Stimulated activated CD4-positive, alpha-beta T cell treated with anti-CD3 and anti-CD28 coated beads, Interleukin-15, amount 100 ng/mL, for 24 hours (primary cell): ENCODE measurements around the gene MAML3.

ENCODE experiments used
- DNase-seq: peaks from one replicate; pipeline ENCODE4 v3.0.0-alpha.2; 2020

The MAML3 gene

GRCh38 chr4:139915037-139915436 is 238.9 kb downstream of the MAML3 start:
- no peak for DNase-seq

DNA sequence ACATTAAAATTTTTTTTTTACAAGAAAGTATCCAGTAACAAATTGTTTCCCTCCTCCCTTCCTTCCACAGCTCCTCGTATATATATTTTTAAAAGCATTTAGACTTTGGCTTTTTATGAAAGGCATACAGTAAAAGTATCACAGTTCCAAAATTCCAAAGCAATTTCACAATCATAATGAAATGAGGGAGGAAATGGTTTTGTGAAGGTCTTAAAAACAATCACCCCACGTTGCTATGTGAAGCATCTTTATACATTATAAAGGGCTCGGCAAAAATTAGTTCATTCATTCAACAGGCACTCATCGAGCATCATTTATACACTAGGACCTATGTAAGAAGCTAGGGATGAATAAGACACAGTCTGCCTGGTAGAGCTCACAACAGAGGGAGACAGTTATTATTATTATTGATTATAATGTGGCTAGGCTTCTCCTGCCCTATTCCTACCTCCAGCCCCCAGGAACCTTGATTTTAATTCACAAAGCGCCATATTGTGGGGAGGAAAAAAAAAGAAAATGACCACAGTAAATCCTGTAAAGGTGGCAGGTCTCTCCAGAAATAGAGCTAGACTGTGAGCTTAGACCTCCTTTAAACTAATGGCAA is 239.9 kb downstream of the MAML3 start:
- DNase-seq: no peak

DNA sequence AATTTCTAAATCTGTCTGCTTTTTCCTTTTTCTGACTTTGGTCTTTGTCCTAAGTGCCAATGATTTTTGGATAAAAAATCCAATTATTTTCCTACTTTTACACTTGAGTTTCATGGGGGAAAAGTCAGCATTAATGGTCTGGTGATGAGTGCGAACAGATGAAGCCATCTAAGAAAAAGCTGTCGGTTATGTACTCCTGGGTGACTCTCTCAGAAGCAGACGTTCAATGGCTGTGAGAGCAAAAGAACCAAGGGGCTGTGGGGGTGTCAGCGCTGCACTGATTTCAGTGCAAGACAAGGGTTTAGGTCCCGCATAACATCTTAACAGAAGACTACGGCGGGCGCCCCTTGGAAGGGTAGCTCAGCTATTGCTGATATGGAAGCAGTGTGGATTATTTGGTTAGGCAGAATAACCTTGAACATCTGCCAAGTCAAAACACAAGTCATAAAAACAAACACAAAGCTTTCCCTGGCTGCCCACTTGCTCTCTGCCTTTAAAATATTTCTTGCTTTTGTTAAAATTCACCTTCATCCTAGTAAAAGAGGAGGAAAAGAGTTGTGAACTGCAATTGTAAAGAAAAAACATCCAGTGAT is 240.5 kb downstream of the MAML3 start:
- no peak for DNase-seq

GRCh38 chr4:139912445-139912844 is 241.5 kb downstream of the MAML3 start:
- no peak for DNase-seq

GRCh38 chr4:139910106-139910505 is 243.9 kb downstream of the MAML3 start:
- DNase-seq: no peak

- no peak for DNase-seq
Measured at GRCh38 chr4:139908636-139909437, 245.1 kb downstream of the MAML3 start.

- DNase-seq: no peak
Measured at GRCh38 chr4:139907001-139907809, 246.8 kb downstream of the MAML3 start.

DNA sequence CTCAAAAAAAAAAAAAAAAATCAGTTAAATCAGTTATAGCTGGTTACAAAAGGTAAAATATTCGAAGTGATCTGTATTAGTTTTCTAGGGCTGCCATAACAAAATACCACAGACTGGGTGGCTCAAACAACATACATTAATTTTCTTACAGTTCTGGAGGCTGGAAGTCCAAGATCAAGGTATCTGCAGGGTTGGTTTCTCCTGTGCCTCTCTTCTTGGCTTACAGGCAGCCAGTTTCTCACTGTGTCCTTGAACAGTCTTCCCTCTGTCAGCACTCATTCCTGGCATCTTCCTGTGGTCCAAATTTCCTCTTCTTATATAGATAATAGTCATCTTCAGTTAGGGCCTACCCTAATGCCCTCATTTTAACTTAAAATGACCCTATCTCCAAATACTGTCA is 248.5 kb downstream of the MAML3 start:
- no peak for DNase-seq

- DNase-seq: no peak
Measured at GRCh38 chr4:139904406-139904805, 249.6 kb downstream of the MAML3 start.

GRCh38 chr4:139903845-139904244 is 250.1 kb downstream of the MAML3 start:
- no peak for DNase-seq

DNA sequence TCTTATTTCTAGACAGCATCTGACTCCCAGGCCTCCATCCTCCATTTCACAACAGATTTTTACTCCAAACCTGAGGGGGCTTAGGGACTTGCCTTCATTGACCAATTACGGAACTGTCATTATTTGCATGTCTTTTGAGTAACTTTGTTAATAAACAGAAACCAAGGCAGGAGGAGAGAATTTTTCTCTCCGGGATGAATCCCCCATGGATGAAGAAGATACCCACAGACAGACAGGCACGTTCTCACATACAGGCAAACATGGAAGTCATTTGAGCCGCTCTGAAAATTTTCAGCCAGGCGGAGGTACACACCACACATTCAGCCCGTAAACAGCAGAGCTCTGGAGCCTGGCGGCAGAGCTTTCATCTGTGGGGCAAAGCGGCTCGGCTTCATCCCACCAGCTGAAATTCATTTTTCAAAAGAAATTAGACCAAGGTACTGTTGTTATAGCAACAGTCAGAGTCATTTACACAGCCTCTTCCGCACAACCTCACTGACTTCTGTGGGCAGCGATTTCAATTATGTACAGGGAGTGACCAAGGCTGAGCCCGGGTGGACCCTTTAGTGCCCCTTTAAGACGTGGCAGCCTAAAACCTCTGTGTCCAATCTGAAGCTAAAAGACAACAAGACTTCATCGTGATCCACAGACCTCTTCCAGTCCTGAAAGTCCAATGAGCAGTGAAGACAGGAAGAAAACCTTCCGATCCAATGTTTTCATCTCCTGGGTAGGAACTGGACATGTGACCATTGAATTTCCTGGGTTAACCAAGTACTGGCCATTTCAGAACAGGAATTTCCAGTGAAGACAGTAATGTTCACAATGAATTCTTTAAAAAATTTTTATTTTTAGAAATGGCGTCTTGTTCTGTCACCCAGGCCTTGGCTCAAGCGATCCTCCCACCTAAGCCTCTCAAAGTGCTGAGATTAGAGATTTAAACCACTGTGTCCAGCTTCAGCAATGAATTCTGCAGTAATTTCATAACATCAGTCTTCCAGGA is 251.4 kb downstream of the MAML3 start:
- no peak for DNase-seq

GRCh38 chr4:139901531-139902320 is 252.3 kb downstream of the MAML3 start:
- DNase-seq: no peak

DNA sequence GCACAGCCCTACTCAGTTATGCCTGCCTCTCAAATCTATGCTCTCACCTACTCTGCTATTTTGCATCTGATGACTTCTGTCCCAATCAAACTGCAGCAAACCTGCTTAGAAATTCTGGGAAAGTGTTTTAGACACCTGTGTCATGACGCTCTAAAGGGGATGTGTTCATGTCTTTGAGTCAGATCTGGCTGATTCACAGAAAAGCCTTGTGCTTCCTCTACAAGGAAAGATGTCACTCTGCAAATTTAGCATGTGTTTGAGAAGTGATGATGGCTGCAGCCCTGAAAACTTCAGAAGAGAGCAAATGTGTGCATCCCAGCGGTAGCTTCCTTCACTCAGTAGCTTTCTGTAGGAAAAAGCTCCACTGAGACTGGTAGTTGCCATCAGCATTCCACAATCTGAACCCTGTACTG is 253.0 kb downstream of the MAML3 start:
- DNase-seq: no peak

DNA sequence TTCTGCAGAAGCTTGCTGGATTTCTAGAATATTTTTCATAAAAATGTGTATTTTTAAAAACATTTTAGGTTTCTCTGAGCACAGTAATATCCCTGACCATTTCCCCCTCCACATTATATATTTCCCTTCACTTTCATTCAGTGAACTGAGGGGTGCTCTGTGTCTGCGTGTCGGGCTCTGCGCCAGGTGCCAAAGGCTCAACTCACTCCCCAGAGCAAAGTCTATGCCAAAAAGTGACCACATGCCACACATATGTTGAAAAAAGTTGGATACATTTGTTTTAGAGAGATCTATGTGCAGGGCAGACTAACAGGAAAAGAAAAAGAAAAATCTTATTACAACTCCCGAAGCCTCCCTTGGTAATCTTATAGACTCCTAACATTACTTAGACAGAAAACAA is 254.6 kb downstream of the MAML3 start:
- no peak for DNase-seq

DNA sequence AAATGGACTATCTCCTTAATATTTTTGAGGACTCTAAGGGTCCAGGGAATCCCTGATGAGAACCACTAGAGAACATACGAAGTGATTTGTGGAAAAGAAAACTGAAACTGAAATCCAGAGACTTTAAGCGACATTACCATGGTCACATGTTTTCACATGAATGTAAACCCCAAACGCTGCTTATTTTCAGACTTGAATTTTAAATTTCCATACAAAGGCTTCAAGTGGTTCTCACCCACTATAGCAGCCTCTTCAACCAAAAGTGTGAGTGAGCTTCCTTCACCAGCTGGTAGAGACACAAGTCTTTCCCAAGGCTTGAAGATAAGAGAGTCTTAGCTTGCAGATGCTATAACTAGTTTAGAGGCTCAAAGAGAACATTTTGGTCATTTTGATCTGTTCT is 255.7 kb downstream of the MAML3 start:
- no peak for DNase-seq

DNA sequence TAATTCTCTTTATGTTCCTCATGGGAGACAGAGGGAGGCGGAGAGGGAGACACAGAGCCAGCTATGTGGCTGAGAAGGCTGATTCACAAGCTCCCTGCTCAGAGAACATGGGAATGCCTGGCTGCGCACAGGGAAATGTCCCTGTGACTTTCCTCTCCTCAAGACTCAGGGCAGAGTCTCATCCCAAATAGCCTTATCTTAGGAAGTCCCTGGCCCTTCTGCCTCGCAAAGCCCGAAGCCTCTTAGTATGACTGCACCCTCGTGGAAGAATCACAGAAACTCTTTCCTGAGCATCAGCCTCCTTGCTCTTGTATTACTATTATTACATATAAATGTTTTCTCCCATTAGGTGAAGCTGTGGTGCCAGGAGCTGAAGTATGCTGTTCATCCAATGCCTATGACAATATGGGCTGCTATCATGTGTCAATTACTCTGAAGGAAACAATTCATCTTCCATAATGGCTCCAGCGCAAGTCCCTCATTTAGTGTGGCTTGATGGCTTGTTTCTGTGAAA is 257.8 kb downstream of the MAML3 start:
- no peak for DNase-seq

DNA sequence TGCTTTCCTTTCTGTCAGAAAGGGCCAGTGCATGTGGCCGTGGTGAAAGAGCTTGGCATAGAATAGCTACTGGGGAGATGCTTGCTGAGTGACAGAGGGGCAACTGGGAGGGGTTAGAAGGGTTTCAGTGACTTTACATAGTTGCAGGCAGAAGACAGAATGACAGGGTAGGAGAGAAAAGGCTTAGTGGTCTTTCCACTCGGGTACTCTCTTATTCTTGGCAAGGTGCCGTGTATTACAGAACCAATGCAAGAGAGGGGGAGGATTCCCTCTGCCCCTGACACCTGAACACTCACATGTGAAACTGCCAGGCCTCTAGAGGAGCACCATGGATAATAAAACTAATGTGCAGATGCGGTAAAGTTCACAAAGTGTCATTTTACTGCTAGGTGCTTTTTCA is 260.2 kb downstream of the MAML3 start:
- no peak for DNase-seq

DNA sequence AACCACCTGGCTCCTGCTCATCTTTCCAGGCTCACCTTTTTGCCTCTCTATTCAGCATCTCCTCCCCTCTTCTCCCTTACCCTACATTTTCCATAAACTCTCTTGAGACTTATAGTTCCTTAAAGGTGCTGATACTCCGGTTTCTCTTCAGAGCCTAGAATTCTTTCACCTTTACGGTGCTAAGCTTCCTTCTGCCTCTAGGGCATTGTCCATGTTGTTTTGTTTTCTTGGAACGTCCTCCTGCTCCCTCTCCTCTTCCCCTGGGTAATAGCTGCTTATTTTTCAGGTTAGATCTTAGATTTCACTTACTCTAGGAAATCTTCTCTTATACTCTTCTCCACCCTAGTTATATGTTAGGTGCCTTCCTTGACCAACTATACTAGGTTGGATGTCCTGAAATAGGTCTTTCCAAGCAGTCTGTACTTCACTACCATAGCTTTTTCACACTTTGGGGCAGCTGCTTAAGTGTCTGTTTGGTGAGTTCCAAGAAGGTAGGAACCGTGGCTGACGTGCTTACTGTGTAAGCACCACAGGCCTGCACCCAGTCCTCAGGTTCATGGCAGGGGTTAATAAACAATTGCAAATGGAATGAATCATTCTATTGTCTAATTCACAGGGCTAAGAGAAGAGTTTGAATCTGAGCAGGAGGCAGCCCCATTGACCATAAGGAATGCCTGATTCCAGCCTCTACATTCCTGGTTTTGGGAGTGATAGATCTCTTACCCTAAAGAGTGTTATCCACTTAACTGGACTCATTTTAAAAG is 260.8 kb downstream of the MAML3 start:
- no peak for DNase-seq

DNA sequence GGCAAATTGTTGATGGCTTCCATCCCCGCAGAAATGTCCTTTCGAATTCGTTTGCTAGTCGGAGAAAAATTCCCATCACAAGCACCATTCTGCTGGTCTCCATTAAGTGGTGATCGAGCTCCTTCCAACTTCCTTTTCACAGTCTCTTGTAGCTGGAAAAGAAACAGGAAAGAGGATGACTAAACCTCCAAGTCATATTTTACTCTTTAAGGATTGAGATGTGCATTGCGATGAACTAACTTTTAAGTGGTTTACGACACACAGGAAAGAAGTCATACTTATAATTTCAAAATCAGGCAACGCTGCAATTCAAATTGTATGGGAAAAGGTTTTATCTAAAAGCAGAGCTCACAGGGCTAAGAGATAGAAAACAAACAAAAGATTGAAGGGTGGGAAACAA is 263.2 kb downstream of the MAML3 start:
- DNase-seq: no peak

- no peak for DNase-seq
Measured at GRCh38 chr4:139889901-139890300, 264.1 kb downstream of the MAML3 start.
